GM20431 (cell line): ENCODE results near the gene PAK1IP1.
"Not testable (repeated sequence)": the region's sequence is repeated elsewhere in the genome, so short reads cannot be mapped to it uniquely, and the experiment has no call there.

ENCODE experiments used
- in situ Hi-C: fragments of 300-500 bp; cut with MseI, MboI; formaldehyde crosslinking; loops from one replicate; pipeline ENCODE4 v1.15.0; 2020; ENCODE audit warnings: low sequenced_read_pairs; ENCODE audit not compliant: unreplicated experiment

The PAK1IP1 gene

GRCh38 chr6:10690651-10691445 lies 3.9 kb upstream of the PAK1IP1 start:
- in situ Hi-C loops, result loop anchor here (25.0 kb wide), 1 partner anchor 179 kb away; the partner anchor contains the start of gene GCNT2

- in situ Hi-C loops, result loop anchor here (25.0 kb wide), 1 partner anchor 181 kb away; the partner anchor contains the start of gene GCNT2
Observed at GRCh38 chr6:10692965-10693538, 1.7 kb upstream of the PAK1IP1 start.

- in situ Hi-C loops, result loop anchor here (25.0 kb wide), 1 partner anchor 183 kb away; the partner anchor contains the start of gene GCNT2
Observed at GRCh38 chr6:10695086-10695657, 400 bp downstream of the PAK1IP1 start.

GRCh38 chr6:10696655-10697054 lies 1.9 kb downstream of the PAK1IP1 start:
- in situ Hi-C loops, result loop anchor here (25.0 kb wide), 1 partner anchor 184 kb away; the partner anchor contains the start of gene GCNT2

- in situ Hi-C loops, result no loop called here
Observed at GRCh38 chr6:10713962-10714361, 19.2 kb downstream of the PAK1IP1 start.

- in situ Hi-C loops, result no loop called here
Observed at GRCh38 chr6:10719296-10719963, 24.7 kb downstream of the PAK1IP1 start.

- in situ Hi-C loops, result no loop called here
Observed at GRCh38 chr6:10719964-10720264, 25.1 kb downstream of the PAK1IP1 start.

- in situ Hi-C loops, result no loop called here
Observed at GRCh38 chr6:10720265-10720959, 25.6 kb downstream of the PAK1IP1 start.

GRCh38 chr6:10720960-10721849 lies 26.4 kb downstream of the PAK1IP1 start:
- in situ Hi-C loops, result not testable (repeated sequence)

GRCh38 chr6:10721850-10722569 lies 27.2 kb downstream of the PAK1IP1 start:
- in situ Hi-C loops, result no loop called here

- in situ Hi-C loops, result no loop called here
Observed at GRCh38 chr6:10722570-10722819, 27.7 kb downstream of the PAK1IP1 start.

- in situ Hi-C loops, result no loop called here
Observed at GRCh38 chr6:10722820-10723566, 28.2 kb downstream of the PAK1IP1 start, which contains the start of gene TMEM14C. Gene TMEM14C (plus strand): TSS chr6:10723070. CDS start chr6:10724614, 1,544 bp downstream.

GRCh38 chr6:10723567-10723881 lies 28.8 kb downstream of the PAK1IP1 start:
- in situ Hi-C loops, result no loop called here

- in situ Hi-C loops, result no loop called here
Observed at GRCh38 chr6:10725044-10725443, 30.3 kb downstream of the PAK1IP1 start.

- in situ Hi-C loops, result no loop called here
Observed at GRCh38 chr6:10725716-10726115, 30.9 kb downstream of the PAK1IP1 start.

GRCh38 chr6:10730254-10730653 lies 35.5 kb downstream of the PAK1IP1 start:
- in situ Hi-C loops, result no loop called here

- in situ Hi-C loops, result no loop called here
Observed at GRCh38 chr6:10733151-10733715, 38.5 kb downstream of the PAK1IP1 start.

- in situ Hi-C loops, result no loop called here
Observed at GRCh38 chr6:10733863-10734262, 39.1 kb downstream of the PAK1IP1 start.
